Peyer's patch (tissue), 4 donors: Measurements from ENCODE around the gene DENND2D. TPM values are rescaled to one million over a fixed set of nuclear protein-coding genes. Genes with fewer than 3 reads are reported as not detected.

Experiments
- DNase-seq, 3 donors: peaks; one replicate each; pipeline ENCODE4 v3.0.0-alpha.2; 2017 to 2019
- H3K27ac ChIP-seq, 4 donors: fragments of 200-600 bp; sonication (generic); one replicate each; pipeline ENCODE4 v1.5.1; 2016 to 2019
- H3K27me3 ChIP-seq, 2 donors: fragments of 200-600 bp; sonication (generic); one replicate each; pipeline ENCODE4 v1.5.1; 2019
- H3K36me3 ChIP-seq, 3 donors: fragments of 200-600 bp; sonication (generic); one replicate each; pipeline ENCODE4 v1.5.1; 2016 to 2019
- H3K4me1 ChIP-seq, 4 donors: fragments of 200-600 bp; sonication (generic); one replicate each; pipeline ENCODE4 v1.5.1; 2016 to 2019
- H3K4me3 ChIP-seq, 4 donors: fragments of 200-600 bp; sonication (generic); 1 replicate in 3 of 4; 2 replicates in 1 of 4; pipeline ENCODE4 v1.5.1; 2016 to 2019; ENCODE audit warnings: mild to moderate bottlenecking in 1 of 4
- H3K9me3 ChIP-seq, 4 donors: fragments of 200-600 bp; sonication (generic); one replicate each; pipeline ENCODE4 v1.5.1; 2016 to 2019; ENCODE audit warnings: mild to moderate bottlenecking in 1 of 4
- POLR2A ChIP-seq, 2 donors: fragments of 450-650 bp; IDR thresholded peaks; one replicate each; pipeline ENCODE4 v1.5.1; 2017; ENCODE audit warnings: antibody characterized with exemption in 2 of 2, mild to moderate bottlenecking in 2 of 2, moderate library complexity in 2 of 2
- small RNA-seq, 2 donors: library from RNA; depleted of rRNA; stranded (forward); fragments of <200 nt; gene quantifications; one replicate each; pipeline ENCODE3, GENCODE V24; 2016
- total RNA-seq, 4 donors: library from RNA; depleted of rRNA; stranded (reverse); fragments of >200 nt; gene quantifications; one replicate each; pipeline ENCODE4 v1.1.0, GENCODE V29; 2016
- TF ChIP-seq, protein P1 (sequence below), 6 experiments: fragments of 450-650 bp in 4 of 6; fragments of 200-600 bp in 2 of 6; sonication (generic) in 1 of 6; IDR thresholded peaks; one replicate each; pipeline ENCODE4 v1.5.1; 2017 to 2019; ENCODE audit warnings: antibody characterized with exemption in 6 of 6, mild to moderate bottlenecking in 3 of 6, moderate library complexity in 1 of 6

Gene DENND2D
- total RNA-seq, 4 donors from 2014 or later, result 71.3 to 220 (median 86.5) TPM

DNA sequence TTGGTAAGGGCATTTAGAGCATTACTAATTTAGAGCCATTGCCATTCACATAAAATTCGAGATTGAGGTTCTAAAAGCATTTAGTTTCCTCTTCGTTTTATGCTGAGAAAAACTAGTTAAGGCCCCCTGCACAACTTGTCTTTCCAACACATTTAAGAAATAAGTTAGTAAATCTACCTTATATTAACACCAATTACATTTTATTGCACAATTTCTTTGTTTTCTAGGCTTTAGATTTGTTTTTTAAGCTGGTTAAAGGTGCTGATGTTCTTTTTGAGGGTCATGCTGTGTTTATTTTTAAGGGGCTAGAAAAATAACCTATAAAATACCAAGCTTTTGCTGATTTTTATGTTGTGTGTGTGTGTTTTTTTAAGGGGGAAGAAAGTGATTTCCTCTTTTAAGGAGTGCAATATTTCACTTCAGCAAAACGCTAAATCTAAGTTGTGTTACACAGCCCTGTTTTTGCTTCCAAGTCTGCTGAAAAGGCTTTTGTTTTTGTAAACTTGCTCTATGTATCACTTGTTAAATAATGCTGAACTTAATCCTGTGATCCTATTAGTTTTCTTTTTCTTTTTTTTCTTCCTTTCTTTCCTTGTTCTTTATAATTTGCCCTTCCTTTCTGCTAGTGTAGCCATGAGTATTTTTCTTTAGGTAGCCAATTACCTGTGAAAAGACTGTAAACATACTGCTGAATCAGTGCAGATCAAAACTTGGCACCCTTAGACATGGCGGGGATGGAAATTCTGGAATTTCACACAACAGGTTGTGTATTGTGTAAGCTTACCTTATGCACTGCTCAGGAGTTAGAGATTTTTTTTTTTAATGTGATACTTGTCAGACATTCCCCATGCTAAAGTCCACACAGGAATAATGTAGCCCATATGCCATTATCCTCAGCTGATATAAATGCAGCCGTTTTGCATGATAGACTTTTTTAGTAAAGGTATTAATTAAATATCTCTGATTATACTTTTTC lies 58.9 kb downstream of the DENND2D start:
- peak overlapping the region; percentile 7 to 99 (median 88) for H3K4me3 ChIP-seq
- peaks cover 0 to 5% (median 0%) of the 10 kb centered on the region in 3 donors for H3K36me3 ChIP-seq
- H3K27me3 ChIP-seq, result no peaks in the 10 kb centered on the region
- H3K4me1 ChIP-seq, result peaks cover 0 to 28% (median 9%) of the 10 kb centered on the region in 4 donors
- no peaks in the 10 kb centered on the region for H3K9me3 ChIP-seq
- DNase-seq, result no peak
- H3K27ac ChIP-seq, result peak overlapping the region in 2 of 4 donors; percentile 93 to 95
- TF ChIP-seq, protein P1, sequence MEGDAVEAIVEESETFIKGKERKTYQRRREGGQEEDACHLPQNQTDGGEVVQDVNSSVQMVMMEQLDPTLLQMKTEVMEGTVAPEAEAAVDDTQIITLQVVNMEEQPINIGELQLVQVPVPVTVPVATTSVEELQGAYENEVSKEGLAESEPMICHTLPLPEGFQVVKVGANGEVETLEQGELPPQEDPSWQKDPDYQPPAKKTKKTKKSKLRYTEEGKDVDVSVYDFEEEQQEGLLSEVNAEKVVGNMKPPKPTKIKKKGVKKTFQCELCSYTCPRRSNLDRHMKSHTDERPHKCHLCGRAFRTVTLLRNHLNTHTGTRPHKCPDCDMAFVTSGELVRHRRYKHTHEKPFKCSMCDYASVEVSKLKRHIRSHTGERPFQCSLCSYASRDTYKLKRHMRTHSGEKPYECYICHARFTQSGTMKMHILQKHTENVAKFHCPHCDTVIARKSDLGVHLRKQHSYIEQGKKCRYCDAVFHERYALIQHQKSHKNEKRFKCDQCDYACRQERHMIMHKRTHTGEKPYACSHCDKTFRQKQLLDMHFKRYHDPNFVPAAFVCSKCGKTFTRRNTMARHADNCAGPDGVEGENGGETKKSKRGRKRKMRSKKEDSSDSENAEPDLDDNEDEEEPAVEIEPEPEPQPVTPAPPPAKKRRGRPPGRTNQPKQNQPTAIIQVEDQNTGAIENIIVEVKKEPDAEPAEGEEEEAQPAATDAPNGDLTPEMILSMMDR (IDR thresholded peaks at IDR 0.05), result no peak
- no peak for TF ChIP-seq POLR2A (IDR thresholded peaks at IDR 0.05)

DNA sequence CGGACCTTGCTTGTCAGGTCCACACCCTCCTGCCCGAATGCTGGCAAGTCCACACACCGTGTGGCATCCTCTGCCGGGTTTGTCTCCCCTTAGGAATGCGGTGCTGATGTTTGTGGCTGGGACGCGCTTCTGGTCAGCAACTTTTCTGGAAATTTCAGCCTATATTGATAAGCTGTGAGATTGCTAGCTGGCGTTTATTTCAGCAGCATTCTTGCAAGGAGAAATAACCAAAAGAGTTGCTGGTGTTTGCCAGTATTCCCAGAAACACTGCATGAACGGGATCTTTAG lies 59.8 kb downstream of the DENND2D start:
- peak in 1 of 3 donors; percentile 81 for DNase-seq
- peak overlapping the region; percentile 84 to 99 (median 90) for H3K4me3 ChIP-seq

DNA sequence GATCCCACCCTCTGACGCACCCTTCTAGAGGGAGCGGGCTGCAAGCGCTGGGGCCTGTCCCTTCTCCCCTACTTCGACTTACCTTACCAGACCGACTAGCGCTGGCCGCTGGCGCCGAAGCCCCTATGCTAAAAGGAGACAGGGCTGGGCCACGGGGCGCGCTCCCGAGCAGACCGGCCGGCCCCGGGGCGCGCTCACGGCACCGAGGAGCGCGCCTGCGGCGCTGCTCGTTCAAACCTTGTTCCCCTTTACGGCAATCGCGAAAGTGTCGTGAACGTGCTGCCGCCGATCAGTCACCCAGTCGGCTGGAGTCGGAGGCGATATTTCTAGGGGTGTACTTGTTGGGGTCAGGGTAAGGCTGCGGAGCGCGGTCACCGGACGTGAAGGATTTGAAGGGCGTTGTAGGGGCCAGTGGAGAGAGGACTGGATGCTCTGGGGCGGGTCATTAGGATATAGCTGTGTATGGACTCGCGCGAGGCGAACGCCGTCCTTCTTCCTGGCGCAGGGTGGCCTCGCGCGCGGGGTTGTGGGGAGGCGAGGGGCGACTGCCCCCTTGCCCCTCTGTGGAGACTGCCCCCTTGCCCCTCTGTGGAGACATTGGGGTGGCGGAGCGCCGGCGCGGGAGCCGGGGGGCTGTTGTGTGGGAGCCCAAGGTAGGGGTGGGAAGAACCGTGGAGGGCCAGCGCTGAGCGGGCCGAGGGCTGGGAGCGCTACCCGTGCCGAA lies 60.3 kb downstream of the DENND2D start, which contains the start of the genes CEPT1 and DRAM2:
Gene CEPT1, plus strand, starts transcription at position 268 of the 724 bp plus-strand sequence. CDS start 7,492 bp downstream, outside the sequence.
Gene DRAM2, minus strand, starts transcription at position 138 of the 724 bp plus-strand sequence. CDS start 8,539 bp downstream, outside the sequence.
- Histone ChIP-seq H3K9me3 (no peaks in the 10 kb centered on the region), H3K27me3 (no peaks in the 10 kb centered on the region), H3K36me3 (peaks cover 0 to 16% (median 0%) of the 10 kb centered on the region in 3 donors), H3K27ac (peak within 1 kb of the TSS; percentile 87 to 95 (median 94)), H3K4me1 (peaks cover 0 to 28% (median 9%) of the 10 kb centered on the region in 4 donors), H3K4me3 (peak within 1 kb of the TSS; percentile 84 to 99 (median 90))
- TF ChIP-seq POLR2A (IDR thresholded peaks at IDR 0.05), result peak in 1 of 2 donors; percentile 70
- TF ChIP-seq, protein P1 (IDR thresholded peaks at IDR 0.05), result no peak
- peak; percentile 91 to 99 (median 97) for DNase-seq

More for the DNA sequence above, 59.8 kb downstream of the DENND2D start:
- H3K36me3 ChIP-seq, result peaks cover 0 to 14% (median 0%) of the 10 kb centered on the region in 3 donors
- TF ChIP-seq, protein P1 (IDR thresholded peaks at IDR 0.05), result no peak
- no peak for TF ChIP-seq POLR2A (IDR thresholded peaks at IDR 0.05)
- H3K27ac ChIP-seq, result peak overlapping the region; percentile 87 to 95 (median 94)
- no peaks in the 10 kb centered on the region for H3K9me3 ChIP-seq
- peaks cover 0 to 28% (median 9%) of the 10 kb centered on the region in 4 donors for H3K4me1 ChIP-seq
- no peaks in the 10 kb centered on the region for H3K27me3 ChIP-seq

DNA sequence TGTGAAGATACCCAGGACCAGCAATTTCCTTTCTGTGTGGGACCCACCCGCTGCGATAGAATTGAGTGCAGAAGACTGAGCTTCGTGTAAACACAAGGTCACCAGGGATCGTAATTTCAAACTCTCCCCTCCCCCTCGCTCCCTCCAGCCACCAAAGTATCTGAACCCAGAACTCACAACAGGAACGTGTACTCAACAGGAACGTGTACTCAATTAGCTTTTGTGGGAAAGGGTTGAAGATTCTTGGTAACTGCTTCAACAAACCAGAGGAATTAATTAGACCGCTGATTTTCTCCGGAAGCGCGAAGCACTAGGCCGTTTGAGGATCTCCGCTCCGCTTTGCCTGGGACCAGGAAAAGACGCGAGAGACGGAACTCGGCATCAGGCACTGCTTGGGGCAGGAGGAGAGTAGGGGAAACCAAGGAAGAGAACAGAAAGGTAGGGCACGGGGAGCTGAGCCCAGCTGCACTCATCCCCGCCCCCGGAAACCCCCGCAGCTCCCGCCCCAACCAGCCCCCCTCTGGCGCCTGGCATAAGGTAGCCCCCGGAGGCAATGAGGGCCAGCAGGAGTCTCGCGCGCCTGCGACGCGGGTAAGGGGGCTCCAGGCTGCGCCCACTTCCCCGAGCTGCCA lies 61.0 kb downstream of the DENND2D start:
- TF ChIP-seq POLR2A (IDR thresholded peaks at IDR 0.05), result no peak
- TF ChIP-seq, protein P1 (IDR thresholded peaks at IDR 0.05), result no peak
- Histone ChIP-seq H3K4me3 (peak overlapping the region; percentile 84 to 99 (median 90)), H3K27me3 (no peaks in the 10 kb centered on the region), H3K27ac (peak overlapping the region; percentile 87 to 95 (median 94)), H3K9me3 (no peaks in the 10 kb centered on the region), H3K36me3 (peaks cover 0 to 16% (median 0%) of the 10 kb centered on the region in 3 donors), H3K4me1 (peaks cover 0 to 28% (median 9%) of the 10 kb centered on the region in 4 donors)
- DNase-seq, result peak in 2 of 3 donors; percentile 71 to 77

Small RNAs within 50 kb of the gene (small RNA-seq; reads per million reads assigned to genes)
- 0 reads per million in 2 donors for gene AL355816.1

Other genes starting within 250 kb of the DENND2D start
- gene LRIF1, start 236.7 kb downstream of the DENND2D start, total RNA-seq, result 10 to 100 TPM in 1 of 4 donors, 1 to 10 TPM in 3; 6.0 to 10.7 (median 7.5) TPM
- 10 to 100 TPM; 28.9 to 64.2 (median 48.5) TPM for gene DRAM2, start 60.6 kb downstream of the DENND2D start, total RNA-seq
- 10 to 100 TPM; 38.7 to 56.9 (median 43.8) TPM for gene CEPT1, start 60.4 kb downstream of the DENND2D start, total RNA-seq
- 10 to 100 TPM in 1 of 4 donors, 1 to 10 TPM in 1, under 1 TPM in 1, not detected in 1; 0.67 to 14.0 (median 3.3) TPM for gene CHI3L2, start 27.1 kb upstream of the DENND2D start, total RNA-seq
- not detected for gene CHIA, start 90.2 kb upstream of the DENND2D start, total RNA-seq
- gene OVGP1, start 227.1 kb upstream of the DENND2D start, total RNA-seq, result 10 to 100 TPM in 2 of 4 donors, 1 to 10 TPM in 2; 3.5 to 13.0 (median 8.5) TPM
- gene WDR77, start 248.6 kb upstream of the DENND2D start, total RNA-seq, result 10 to 100 TPM; 19.0 to 33.0 (median 26.4) TPM
- gene ATP5PB, start 248.8 kb upstream of the DENND2D start, total RNA-seq, result 100 to 1,000 TPM in 3 of 4 donors, 10 to 100 TPM in 1; 86.6 to 271 (median 136) TPM